ENCODE data around the gene STAT3. TPM values are rescaled to one million over a fixed set of nuclear protein-coding genes. Genes with fewer than 3 reads are reported as not detected.
A peak's percentile ranks its signal among the peaks of the same experiment; 100 is the strongest.

The STAT3 gene
- total and polyA plus RNA-seq, 9 of the 15 experiments (the other 6 are each of a cell fraction or from before 2014, with no cell fraction given): 90.0 to 179 (median 114) TPM

DNA sequence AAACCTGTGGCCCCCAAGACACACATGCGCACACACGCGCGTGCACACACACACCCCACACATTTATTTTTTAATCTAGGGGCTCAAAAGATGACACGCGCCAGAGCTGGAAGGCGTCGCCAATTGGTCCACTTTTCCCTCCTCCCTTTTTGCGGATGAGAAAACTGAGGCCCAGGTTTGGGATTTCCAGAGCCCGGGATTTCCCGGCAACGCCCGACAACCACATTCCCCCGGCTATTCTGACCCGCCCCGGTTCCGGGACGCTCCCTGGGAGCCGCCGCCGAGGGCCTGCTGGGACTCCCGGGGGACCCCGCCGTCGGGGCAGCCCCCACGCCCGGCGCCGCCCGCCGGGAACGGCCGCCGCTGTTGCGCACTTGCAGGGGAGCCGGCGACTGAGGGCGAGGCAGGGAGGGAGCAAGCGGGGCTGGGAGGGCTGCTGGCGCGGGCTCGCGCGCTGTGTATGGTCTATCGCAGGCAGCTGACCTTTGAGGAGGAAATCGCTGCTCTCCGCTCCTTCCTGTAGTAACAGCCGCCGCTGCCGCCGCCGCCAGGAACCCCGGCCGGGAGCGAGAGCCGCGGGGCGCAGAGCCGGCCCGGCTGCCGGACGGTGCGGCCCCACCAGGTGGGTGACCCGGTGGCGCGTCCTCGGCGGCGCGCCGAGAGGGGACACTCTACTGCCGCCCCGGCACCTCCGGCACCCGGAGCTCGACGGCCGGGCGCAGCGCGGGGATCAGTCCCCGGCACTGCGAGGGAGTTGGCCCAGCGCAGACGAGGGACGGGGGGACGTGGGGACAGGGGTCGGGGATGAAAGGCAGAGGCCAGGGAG, 100.1 kb downstream of the STAT3 start, which contains the start of gene STAT5A (continued):
- TF ChIP-seq ZSCAN32 (CRISPR knock-in tag; IDR thresholded peaks at IDR 0.05): no peak
- no peak for TF ChIP-seq TOE1 (IDR thresholded peaks at IDR 0.05; ENCODE audit: borderline replicate concordance)
- no peak for TF ChIP-seq TOE1 (CRISPR knock-in tag; IDR thresholded peaks at IDR 0.05; ENCODE audit: borderline replicate concordance, low read depth)
- TF ChIP-seq YY1 (IDR thresholded peaks at IDR 0.05; ENCODE audit: borderline replicate concordance in 1 of 3, control insufficient read depth in 1 of 3, extremely low read depth in 1 of 3, insufficient read depth in 3 of 3, insufficient read length in 1 of 3, insufficient replicate concordance in 2 of 3, low read depth in 1 of 3, low read length in 2 of 3): no peak
- TF ChIP-seq ZNF764 (CRISPR knock-in tag; IDR thresholded peaks at IDR 0.05; ENCODE audit: low read depth): no peak
- peak in 1 of 2 experiments; percentile 29; a peak in 1 of 4 replicates for TF ChIP-seq SIN3A (IDR thresholded peaks at IDR 0.05; ENCODE audit: borderline replicate concordance in 2 of 2, control insufficient read depth in 1 of 2, low read depth in 2 of 2, low read length in 2 of 2)
- TF ChIP-seq, protein P1, sequence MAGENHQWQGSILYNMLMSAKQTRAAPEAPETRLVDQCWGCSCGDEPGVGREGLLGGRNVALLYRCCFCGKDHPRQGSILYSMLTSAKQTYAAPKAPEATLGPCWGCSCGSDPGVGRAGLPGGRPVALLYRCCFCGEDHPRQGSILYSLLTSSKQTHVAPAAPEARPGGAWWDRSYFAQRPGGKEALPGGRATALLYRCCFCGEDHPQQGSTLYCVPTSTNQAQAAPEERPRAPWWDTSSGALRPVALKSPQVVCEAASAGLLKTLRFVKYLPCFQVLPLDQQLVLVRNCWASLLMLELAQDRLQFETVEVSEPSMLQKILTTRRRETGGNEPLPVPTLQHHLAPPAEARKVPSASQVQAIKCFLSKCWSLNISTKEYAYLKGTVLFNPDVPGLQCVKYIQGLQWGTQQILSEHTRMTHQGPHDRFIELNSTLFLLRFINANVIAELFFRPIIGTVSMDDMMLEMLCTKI (IDR thresholded peaks at IDR 0.05; ENCODE audit: partially characterized antibody): no peak
- TF ChIP-seq SREBF1 (IDR thresholded peaks at IDR 0.05; ENCODE audit: borderline replicate concordance, low read depth, low read length): no peak
- no peak for TF ChIP-seq DACH1 (IDR thresholded peaks at IDR 0.05; ENCODE audit: partially characterized antibody)
- TF ChIP-seq, protein P2, sequence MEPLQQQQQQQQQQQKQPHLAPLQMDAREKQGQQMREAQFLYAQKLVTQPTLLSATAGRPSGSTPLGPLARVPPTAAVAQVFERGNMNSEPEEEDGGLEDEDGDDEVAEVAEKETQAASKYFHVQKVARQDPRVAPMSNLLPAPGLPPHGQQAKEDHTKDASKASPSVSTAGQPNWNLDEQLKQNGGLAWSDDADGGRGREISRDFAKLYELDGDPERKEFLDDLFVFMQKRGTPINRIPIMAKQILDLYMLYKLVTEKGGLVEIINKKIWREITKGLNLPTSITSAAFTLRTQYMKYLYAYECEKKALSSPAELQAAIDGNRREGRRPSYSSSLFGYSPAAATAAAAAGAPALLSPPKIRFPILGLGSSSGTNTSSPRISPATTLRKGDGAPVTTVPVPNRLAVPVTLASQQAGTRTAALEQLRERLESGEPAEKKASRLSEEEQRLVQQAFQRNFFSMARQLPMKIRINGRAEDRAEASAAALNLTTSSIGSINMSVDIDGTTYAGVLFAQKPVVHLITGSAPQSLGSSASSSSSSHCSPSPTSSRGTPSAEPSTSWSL (CRISPR knock-in tag; IDR thresholded peaks at IDR 0.05; ENCODE audit: borderline replicate concordance): no peak
- no peak for TF ChIP-seq ATF2 (CRISPR knock-in tag; IDR thresholded peaks at IDR 0.05)
- no peak for TF ChIP-seq DPF2 (IDR thresholded peaks at IDR 0.05)
- TF ChIP-seq TEAD2 (tag; IDR thresholded peaks at IDR 0.05): no peak
- TF ChIP-seq SIX5 (IDR thresholded peaks at IDR 0.05; ENCODE audit: borderline replicate concordance in 1 of 2, insufficient read depth in 1 of 2, low read depth in 1 of 2, low read length in 2 of 2): no peak
- no peak for TF ChIP-seq TRIM28 (IDR thresholded peaks at IDR 0.05)
